ENCODE data around the gene KIF6.

GRCh38 chr6:39404312-39404711 is 320.9 kb downstream of the KIF6 start:
- no peak for TF ChIP-seq EZH2 (IDR thresholded peaks at IDR 0.05; ENCODE audit: low read length)
- TF ChIP-seq, protein P1, sequence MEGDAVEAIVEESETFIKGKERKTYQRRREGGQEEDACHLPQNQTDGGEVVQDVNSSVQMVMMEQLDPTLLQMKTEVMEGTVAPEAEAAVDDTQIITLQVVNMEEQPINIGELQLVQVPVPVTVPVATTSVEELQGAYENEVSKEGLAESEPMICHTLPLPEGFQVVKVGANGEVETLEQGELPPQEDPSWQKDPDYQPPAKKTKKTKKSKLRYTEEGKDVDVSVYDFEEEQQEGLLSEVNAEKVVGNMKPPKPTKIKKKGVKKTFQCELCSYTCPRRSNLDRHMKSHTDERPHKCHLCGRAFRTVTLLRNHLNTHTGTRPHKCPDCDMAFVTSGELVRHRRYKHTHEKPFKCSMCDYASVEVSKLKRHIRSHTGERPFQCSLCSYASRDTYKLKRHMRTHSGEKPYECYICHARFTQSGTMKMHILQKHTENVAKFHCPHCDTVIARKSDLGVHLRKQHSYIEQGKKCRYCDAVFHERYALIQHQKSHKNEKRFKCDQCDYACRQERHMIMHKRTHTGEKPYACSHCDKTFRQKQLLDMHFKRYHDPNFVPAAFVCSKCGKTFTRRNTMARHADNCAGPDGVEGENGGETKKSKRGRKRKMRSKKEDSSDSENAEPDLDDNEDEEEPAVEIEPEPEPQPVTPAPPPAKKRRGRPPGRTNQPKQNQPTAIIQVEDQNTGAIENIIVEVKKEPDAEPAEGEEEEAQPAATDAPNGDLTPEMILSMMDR (optimal IDR thresholded peaks at IDR 0.05 in 1 of 3, IDR thresholded peaks at IDR 0.05 in 1 of 3, conservative IDR thresholded peaks at IDR 0.05 in 1 of 3; ENCODE audit: extremely low read depth in 1 of 3, insufficient read depth in 2 of 3, low read length in 3 of 3), result no peak
